K562 (cell line): ENCODE measurements around the gene AZU1. TPM values are rescaled to one million over a fixed set of nuclear protein-coding genes. Genes with fewer than 3 reads are reported as not detected.

Experiments used
- BRD4 ChIP-seq: fragments of 200-600 bp; sonication (generic); IDR thresholded peaks from 2 replicates; pipeline ENCODE4 v1.6.1; 2017; ENCODE audit warnings: inconsistent platforms
- CBX2 ChIP-seq: fragments of 200-600 bp; sonication (generic); IDR thresholded peaks from one replicate; pipeline ENCODE4 v1.6.1; 2012; ENCODE audit warnings: mild to moderate bottlenecking, low read length, inconsistent platforms; ENCODE audit not compliant: insufficient read depth, poor library complexity, severe bottlenecking
- CBX8 ChIP-seq: fragments of 200-600 bp; sonication (generic); IDR thresholded peaks from 2 replicates; pipeline ENCODE4 v1.6.1; 2012; ENCODE audit warnings: borderline replicate concordance, mixed run types, low read depth, mild to moderate bottlenecking, moderate library complexity, mixed read lengths, low read length, control low read depth, inconsistent platforms; ENCODE audit not compliant: poor library complexity, severe bottlenecking; ENCODE audit errors: extremely low read depth
- SRSF1 ChIP-seq: fragments of 200-400 bp; formaldehyde crosslinking; IDR thresholded peaks from 2 replicates; pipeline ENCODE4 v1.6.1; 2017; ENCODE audit warnings: mild to moderate bottlenecking, low read depth, low read length, moderate library complexity
- ZNF133 ChIP-seq: fragments of 250-450 bp; sonication (Bioruptor Pico); IDR thresholded peaks from 2 replicates; pipeline ENCODE4 v1.4.0; 2020; ENCODE audit warnings: mild to moderate bottlenecking
- ZNF175 ChIP-seq: fragments of 200-800 bp; sonication (Bioruptor generic); IDR thresholded peaks from 2 replicates; pipeline ENCODE4 v1.6.1; 2016; ENCODE audit warnings: low read depth, mild to moderate bottlenecking, missing genetic modification characterization, missing compliant biosample characterization
- ZSCAN32 ChIP-seq: fragments of 450-650 bp; formaldehyde crosslinking; IDR thresholded peaks from 2 replicates; pipeline ENCODE4 v1.4.0; 2020; ENCODE audit warnings: mild to moderate bottlenecking, moderate library complexity
- polyA plus RNA-seq, 8 experiments: library from polyadenylated mRNA; depleted of rRNA in 4 of 8; stranded (reverse) in 5 of 8; unstranded in 3 of 8; fragments of >200 nt; fragmentation: Nextera tagmentation in 2 of 8; fragmentation: Illumina TruSeq in 1 of 8; extraction: Ambion mirVana in 2 of 8; extraction: Trizol in 1 of 8; gene quantifications; 2 replicates each; pipeline versions ENCODE4 v1.2.1 to v1.2.3, GENCODE V29; 2011 to 2014; ENCODE audit warnings: inconsistent platforms in 1 of 8, missing spikeins in 1 of 8
- total RNA-seq, 7 experiments: library from RNA; depleted of rRNA in 6 of 7; stranded (reverse); fragments of >200 nt in 6 of 7; fragmentation: Illumina TruSeq in 2 of 7; extraction: Trizol in 2 of 7; gene quantifications; 2 replicates each; pipeline versions ENCODE4 v1.2.1 to v1.2.3, GENCODE V29; 2011 to 2021; ENCODE audit warnings: low replicate concordance in 1 of 7
- TF ChIP-seq, protein P1 (sequence below): fragments of 450-650 bp; IDR thresholded peaks from 2 replicates; pipeline ENCODE4 v1.6.1; 2017; ENCODE audit warnings: antibody characterized with exemption, mild to moderate bottlenecking
- TF ChIP-seq, protein P2 (sequence below): sonication (generic); formaldehyde crosslinking; IDR thresholded peaks from 2 replicates; pipeline ENCODE4 v1.8.0; 2022; ENCODE audit warnings: mild to moderate bottlenecking, missing genetic modification reagents
- TF ChIP-seq, protein P3 (sequence below): fragments of 250-450 bp; sonication (Bioruptor Pico); IDR thresholded peaks from 2 replicates; pipeline ENCODE4 v1.8.0; 2021; ENCODE audit warnings: moderate library complexity, mild to moderate bottlenecking, inconsistent platforms
- TF ChIP-seq, protein P4 (sequence below): fragments of 200-800 bp; sonication (Bioruptor generic); IDR thresholded peaks from 2 replicates; pipeline ENCODE4 v1.6.1; 2017; ENCODE audit warnings: missing genetic modification characterization, missing compliant biosample characterization
- TF ChIP-seq, protein P5 (sequence below): fragments of 250-450 bp; sonication (Bioruptor Pico); IDR thresholded peaks from 2 replicates; pipeline ENCODE4 v1.5.0; 2022; ENCODE audit warnings: mild to moderate bottlenecking
- TF ChIP-seq, protein P6 (sequence below): fragments of 250-450 bp; sonication (Bioruptor Pico); IDR thresholded peaks from 2 replicates; pipeline ENCODE4 v1.5.0; 2021

The AZU1 gene
- total and polyA plus RNA-seq, 9 of the 15 experiments (the other 6 are each of a cell fraction or from before 2014, with no cell fraction given): 0.29 to 1.9 (median 0.59) TPM; not detected in 3

DNA sequence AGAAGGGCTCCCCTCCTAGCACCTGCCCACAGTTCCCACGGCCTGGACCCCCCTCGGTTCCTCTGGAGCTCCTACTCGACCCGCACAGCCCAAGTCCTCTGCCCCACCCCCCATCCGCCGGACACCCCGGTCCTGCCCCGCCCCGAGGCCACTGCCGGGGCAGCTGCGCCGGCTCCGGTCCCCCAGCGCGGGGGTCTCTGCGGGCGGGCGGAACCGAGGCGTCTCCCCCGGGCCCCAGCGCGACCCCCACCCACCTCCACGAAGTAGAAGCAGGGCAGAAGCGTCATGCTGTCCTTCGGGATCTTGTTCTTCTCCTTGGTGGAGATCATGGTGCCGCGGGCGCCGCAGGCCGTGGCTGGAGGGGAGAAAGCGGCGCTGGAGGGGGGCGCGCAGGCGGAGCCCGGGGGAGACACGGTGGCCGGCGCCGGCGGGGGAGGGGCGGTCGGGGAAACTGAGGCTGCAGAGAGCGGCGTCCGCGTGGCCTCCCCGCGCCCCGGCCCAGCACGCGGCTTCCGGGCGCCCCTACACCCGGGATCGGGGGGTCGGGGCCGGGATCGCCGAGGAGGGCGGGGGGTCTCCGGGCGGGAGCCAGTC, 6.3 kb upstream of the AZU1 start (continued):
- TF ChIP-seq, protein P1, sequence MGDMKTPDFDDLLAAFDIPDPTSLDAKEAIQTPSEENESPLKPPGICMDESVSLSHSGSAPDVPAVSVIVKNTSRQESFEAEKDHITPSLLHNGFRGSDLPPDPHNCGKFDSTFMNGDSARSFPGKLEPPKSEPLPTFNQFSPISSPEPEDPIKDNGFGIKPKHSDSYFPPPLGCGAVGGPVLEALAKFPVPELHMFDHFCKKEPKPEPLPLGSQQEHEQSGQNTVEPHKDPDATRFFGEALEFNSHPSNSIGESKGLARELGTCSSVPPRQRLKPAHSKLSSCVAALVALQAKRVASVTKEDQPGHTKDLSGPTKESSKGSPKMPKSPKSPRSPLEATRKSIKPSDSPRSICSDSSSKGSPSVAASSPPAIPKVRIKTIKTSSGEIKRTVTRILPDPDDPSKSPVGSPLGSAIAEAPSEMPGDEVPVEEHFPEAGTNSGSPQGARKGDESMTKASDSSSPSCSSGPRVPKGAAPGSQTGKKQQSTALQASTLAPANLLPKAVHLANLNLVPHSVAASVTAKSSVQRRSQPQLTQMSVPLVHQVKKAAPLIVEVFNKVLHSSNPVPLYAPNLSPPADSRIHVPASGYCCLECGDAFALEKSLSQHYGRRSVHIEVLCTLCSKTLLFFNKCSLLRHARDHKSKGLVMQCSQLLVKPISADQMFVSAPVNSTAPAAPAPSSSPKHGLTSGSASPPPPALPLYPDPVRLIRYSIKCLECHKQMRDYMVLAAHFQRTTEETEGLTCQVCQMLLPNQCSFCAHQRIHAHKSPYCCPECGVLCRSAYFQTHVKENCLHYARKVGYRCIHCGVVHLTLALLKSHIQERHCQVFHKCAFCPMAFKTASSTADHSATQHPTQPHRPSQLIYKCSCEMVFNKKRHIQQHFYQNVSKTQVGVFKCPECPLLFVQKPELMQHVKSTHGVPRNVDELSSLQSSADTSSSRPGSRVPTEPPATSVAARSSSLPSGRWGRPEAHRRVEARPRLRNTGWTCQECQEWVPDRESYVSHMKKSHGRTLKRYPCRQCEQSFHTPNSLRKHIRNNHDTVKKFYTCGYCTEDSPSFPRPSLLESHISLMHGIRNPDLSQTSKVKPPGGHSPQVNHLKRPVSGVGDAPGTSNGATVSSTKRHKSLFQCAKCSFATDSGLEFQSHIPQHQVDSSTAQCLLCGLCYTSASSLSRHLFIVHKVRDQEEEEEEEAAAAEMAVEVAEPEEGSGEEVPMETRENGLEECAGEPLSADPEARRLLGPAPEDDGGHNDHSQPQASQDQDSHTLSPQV: 0 out of 2 replicates have a peak, but pooled peaks have one; percentile 19
- TF ChIP-seq, protein P2, sequence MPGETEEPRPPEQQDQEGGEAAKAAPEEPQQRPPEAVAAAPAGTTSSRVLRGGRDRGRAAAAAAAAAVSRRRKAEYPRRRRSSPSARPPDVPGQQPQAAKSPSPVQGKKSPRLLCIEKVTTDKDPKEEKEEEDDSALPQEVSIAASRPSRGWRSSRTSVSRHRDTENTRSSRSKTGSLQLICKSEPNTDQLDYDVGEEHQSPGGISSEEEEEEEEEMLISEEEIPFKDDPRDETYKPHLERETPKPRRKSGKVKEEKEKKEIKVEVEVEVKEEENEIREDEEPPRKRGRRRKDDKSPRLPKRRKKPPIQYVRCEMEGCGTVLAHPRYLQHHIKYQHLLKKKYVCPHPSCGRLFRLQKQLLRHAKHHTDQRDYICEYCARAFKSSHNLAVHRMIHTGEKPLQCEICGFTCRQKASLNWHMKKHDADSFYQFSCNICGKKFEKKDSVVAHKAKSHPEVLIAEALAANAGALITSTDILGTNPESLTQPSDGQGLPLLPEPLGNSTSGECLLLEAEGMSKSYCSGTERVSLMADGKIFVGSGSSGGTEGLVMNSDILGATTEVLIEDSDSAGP (CRISPR knock-in tag): no peak
- TF ChIP-seq BRD4 (peak; percentile 52; the same call in 1 of the 2 replicates), SRSF1 (no peak), ZNF175 (CRISPR knock-in tag) (no peak), ZSCAN32 (no peak), CBX8 (no peak), CBX2 (no peak), ZNF133 (CRISPR knock-in tag) (no peak)
- TF ChIP-seq, protein P3, sequence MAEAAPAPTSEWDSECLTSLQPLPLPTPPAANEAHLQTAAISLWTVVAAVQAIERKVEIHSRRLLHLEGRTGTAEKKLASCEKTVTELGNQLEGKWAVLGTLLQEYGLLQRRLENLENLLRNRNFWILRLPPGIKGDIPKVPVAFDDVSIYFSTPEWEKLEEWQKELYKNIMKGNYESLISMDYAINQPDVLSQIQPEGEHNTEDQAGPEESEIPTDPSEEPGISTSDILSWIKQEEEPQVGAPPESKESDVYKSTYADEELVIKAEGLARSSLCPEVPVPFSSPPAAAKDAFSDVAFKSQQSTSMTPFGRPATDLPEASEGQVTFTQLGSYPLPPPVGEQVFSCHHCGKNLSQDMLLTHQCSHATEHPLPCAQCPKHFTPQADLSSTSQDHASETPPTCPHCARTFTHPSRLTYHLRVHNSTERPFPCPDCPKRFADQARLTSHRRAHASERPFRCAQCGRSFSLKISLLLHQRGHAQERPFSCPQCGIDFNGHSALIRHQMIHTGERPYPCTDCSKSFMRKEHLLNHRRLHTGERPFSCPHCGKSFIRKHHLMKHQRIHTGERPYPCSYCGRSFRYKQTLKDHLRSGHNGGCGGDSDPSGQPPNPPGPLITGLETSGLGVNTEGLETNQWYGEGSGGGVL (CRISPR knock-in tag): no peak
- TF ChIP-seq, protein P4, sequence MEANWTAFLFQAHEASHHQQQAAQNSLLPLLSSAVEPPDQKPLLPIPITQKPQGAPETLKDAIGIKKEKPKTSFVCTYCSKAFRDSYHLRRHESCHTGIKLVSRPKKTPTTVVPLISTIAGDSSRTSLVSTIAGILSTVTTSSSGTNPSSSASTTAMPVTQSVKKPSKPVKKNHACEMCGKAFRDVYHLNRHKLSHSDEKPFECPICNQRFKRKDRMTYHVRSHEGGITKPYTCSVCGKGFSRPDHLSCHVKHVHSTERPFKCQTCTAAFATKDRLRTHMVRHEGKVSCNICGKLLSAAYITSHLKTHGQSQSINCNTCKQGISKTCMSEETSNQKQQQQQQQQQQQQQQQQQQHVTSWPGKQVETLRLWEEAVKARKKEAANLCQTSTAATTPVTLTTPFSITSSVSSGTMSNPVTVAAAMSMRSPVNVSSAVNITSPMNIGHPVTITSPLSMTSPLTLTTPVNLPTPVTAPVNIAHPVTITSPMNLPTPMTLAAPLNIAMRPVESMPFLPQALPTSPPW: peak; percentile 56
- TF ChIP-seq, protein P5, sequence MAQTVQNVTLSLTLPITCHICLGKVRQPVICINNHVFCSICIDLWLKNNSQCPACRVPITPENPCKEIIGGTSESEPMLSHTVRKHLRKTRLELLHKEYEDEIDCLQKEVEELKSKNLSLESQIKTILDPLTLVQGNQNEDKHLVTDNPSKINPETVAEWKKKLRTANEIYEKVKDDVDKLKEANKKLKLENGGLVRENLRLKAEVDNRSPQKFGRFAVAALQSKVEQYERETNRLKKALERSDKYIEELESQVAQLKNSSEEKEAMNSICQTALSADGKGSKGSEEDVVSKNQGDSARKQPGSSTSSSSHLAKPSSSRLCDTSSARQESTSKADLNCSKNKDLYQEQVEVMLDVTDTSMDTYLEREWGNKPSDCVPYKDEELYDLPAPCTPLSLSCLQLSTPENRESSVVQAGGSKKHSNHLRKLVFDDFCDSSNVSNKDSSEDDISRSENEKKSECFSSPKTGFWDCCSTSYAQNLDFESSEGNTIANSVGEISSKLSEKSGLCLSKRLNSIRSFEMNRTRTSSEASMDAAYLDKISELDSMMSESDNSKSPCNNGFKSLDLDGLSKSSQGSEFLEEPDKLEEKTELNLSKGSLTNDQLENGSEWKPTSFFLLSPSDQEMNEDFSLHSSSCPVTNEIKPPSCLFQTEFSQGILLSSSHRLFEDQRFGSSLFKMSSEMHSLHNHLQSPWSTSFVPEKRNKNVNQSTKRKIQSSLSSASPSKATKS: no peak
- TF ChIP-seq, protein P6, sequence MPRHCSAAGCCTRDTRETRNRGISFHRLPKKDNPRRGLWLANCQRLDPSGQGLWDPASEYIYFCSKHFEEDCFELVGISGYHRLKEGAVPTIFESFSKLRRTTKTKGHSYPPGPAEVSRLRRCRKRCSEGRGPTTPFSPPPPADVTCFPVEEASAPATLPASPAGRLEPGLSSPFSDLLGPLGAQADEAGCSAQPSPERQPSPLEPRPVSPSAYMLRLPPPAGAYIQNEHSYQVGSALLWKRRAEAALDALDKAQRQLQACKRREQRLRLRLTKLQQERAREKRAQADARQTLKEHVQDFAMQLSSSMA (CRISPR knock-in tag): no peak
